Lung (tissue), 12 donors: ENCODE results near the gene FHAD1. TPM values are rescaled to one million over a fixed set of nuclear protein-coding genes. Genes with fewer than 3 reads are reported as not detected.

Source experiments
- ATAC-seq: fragments of 200-7000 bp; cut with Tn5 transposase; one replicate; pipeline ENCODE4 v1.9.1; 2020; ENCODE audit warnings: moderate number of reproducible peaks; ENCODE audit not compliant: insufficient read depth, low FRiP score
- DNase-seq, 3 donors: peaks; one replicate each; pipeline ENCODE4 v3.0.0-alpha.2; 2013 to 2017
- H3K27ac ChIP-seq, 2 donors: one replicate each; pipeline ENCODE4 v1.5.1; 2013; ENCODE audit warnings: mild to moderate bottlenecking in 2 of 2, moderate library complexity in 2 of 2, control low read depth in 1 of 2, inconsistent platforms in 1 of 2, low read depth in 1 of 2, low read length in 1 of 2
- H3K27me3 ChIP-seq, 3 donors: one replicate each; pipeline ENCODE4 v1.5.1; 2013; ENCODE audit warnings: low read length in 2 of 3; ENCODE audit not compliant: control insufficient read depth in 3 of 3, insufficient read depth in 3 of 3
- H3K36me3 ChIP-seq, 4 donors: one replicate each; pipeline ENCODE4 v1.5.1; 2013; ENCODE audit warnings: low read length in 4 of 4, mild to moderate bottlenecking in 1 of 4, moderate library complexity in 1 of 4; ENCODE audit not compliant: control insufficient read depth in 4 of 4, insufficient read depth in 4 of 4
- H3K4me1 ChIP-seq, 5 donors: one replicate each; pipeline ENCODE4 v1.5.1; 2013; ENCODE audit warnings: low read length in 5 of 5, mild to moderate bottlenecking in 2 of 5, moderate library complexity in 1 of 5; ENCODE audit not compliant: control insufficient read depth in 5 of 5, insufficient read depth in 5 of 5
- H3K4me3 ChIP-seq: one replicate; pipeline ENCODE4 v1.5.1; 2013; ENCODE audit warnings: mild to moderate bottlenecking, control low read depth, moderate library complexity
- H3K9ac ChIP-seq, 2 donors: one replicate each; pipeline ENCODE4 v1.5.1; 2013; ENCODE audit warnings: low read length in 2 of 2, control low read depth in 1 of 2; ENCODE audit not compliant: insufficient read depth in 1 of 2
- H3K9me3 ChIP-seq, 4 donors: one replicate each; pipeline ENCODE4 v1.5.1; 2013; ENCODE audit warnings: low read length in 3 of 4, mild to moderate bottlenecking in 1 of 4, moderate library complexity in 1 of 4; ENCODE audit not compliant: control insufficient read depth in 4 of 4, insufficient read depth in 3 of 4
- WGBS, 2 donors: extraction: QIAGEN DNeasy Blood & Tissue Kit; methylation state at CpG; one replicate each; pipeline ENCODE4 v1.1.7; 2013; 5-methylcytosine and 5-hydroxymethylcytosine counted together
- polyA plus RNA-seq, 2 donors: library from polyadenylated mRNA; stranded (reverse); fragments of 200-250 nt; gene quantifications; one replicate each; pipeline ENCODE4 v1.2.1, GENCODE V29; 2013
- total RNA-seq, 2 donors: library from RNA; depleted of rRNA in 1 of 2; stranded (reverse); fragments of >200 nt in 1 of 2; gene quantifications; one replicate each; pipeline ENCODE4 v1.2.1, GENCODE V29; 2014 to 2021
- TF ChIP-seq, protein P1 (sequence below): IDR thresholded peaks from 2 replicates; pipeline ENCODE4 v1.5.1; 2012; ENCODE audit warnings: mild to moderate bottlenecking; ENCODE audit errors: control extremely low read depth, extremely low read depth
- donor health status: control.
- donor health status: control.
- donor health status: Bipolar disorder and iron deficiency.
- donor health status: healthy.
- donor health status: DM: yes; HTN: yes; CAD: no.

The FHAD1 gene
- total and polyA plus RNA-seq, 4 donors, result 4.4 to 25.9 (median 9.2) TPM

- TF ChIP-seq, protein P1, sequence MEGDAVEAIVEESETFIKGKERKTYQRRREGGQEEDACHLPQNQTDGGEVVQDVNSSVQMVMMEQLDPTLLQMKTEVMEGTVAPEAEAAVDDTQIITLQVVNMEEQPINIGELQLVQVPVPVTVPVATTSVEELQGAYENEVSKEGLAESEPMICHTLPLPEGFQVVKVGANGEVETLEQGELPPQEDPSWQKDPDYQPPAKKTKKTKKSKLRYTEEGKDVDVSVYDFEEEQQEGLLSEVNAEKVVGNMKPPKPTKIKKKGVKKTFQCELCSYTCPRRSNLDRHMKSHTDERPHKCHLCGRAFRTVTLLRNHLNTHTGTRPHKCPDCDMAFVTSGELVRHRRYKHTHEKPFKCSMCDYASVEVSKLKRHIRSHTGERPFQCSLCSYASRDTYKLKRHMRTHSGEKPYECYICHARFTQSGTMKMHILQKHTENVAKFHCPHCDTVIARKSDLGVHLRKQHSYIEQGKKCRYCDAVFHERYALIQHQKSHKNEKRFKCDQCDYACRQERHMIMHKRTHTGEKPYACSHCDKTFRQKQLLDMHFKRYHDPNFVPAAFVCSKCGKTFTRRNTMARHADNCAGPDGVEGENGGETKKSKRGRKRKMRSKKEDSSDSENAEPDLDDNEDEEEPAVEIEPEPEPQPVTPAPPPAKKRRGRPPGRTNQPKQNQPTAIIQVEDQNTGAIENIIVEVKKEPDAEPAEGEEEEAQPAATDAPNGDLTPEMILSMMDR, result no peak
- Histone ChIP-seq H3K27ac (no peak overlapping the region), H3K4me3 (no peak overlapping the region), H3K4me1 (peaks cover 0 to 16% (median 6%) of the 10 kb centered on the region in 5 donors), H3K9me3 (no peaks in the 10 kb centered on the region), H3K27me3 (no peaks in the 10 kb centered on the region), H3K36me3 (peaks cover 0 to 21% (median 0%) of the 10 kb centered on the region in 4 donors), H3K9ac (no peak overlapping the region)
- DNase-seq (no peak), ATAC-seq (no peak)
- WGBS, 2 donors, result 97 to 99% methylated on average over 8 of the region's 8 CpGs
These were observed 175.8 kb downstream of the FHAD1 start for GRCh38 chr1:15422871-15423270.

- ATAC-seq (no peak), DNase-seq (no peak)
- H3K9ac ChIP-seq, result no peak overlapping the region
- no peak overlapping the region for H3K27ac ChIP-seq
- H3K4me1 ChIP-seq, result peaks cover 0 to 16% (median 6%) of the 10 kb centered on the region in 5 donors
- H3K9me3 ChIP-seq, result no peaks in the 10 kb centered on the region
- H3K36me3 ChIP-seq, result peaks cover 0 to 25% (median 0%) of the 10 kb centered on the region in 4 donors
- 92 to 94% methylated on average over 11 of the region's 11 CpGs for WGBS, 2 donors
- no peak overlapping the region for H3K4me3 ChIP-seq
- TF ChIP-seq, protein P1, result no peak
- H3K27me3 ChIP-seq, result no peaks in the 10 kb centered on the region
These were observed 176.5 kb downstream of the FHAD1 start for GRCh38 chr1:15423355-15424077.

- 67 to 80% methylated on average over 13 of the region's 13 CpGs for WGBS, 2 donors
- H3K9ac ChIP-seq, result no peak overlapping the region
- H3K36me3 ChIP-seq, result peaks cover 0 to 28% (median 0%) of the 10 kb centered on the region in 4 donors
- no peaks in the 10 kb centered on the region for H3K27me3 ChIP-seq
- ATAC-seq (no peak), DNase-seq (peak in 2 of 3 donors; percentile 52 to 53)
- H3K9me3 ChIP-seq, result no peaks in the 10 kb centered on the region
- peak overlapping the region in 1 of 2 donors; percentile 16 for H3K27ac ChIP-seq
- H3K4me1 ChIP-seq, result peaks cover 0 to 16% (median 2%) of the 10 kb centered on the region in 5 donors
- H3K4me3 ChIP-seq, result no peak overlapping the region
- TF ChIP-seq, protein P1, result no peak
These were observed 177.2 kb downstream of the FHAD1 start for GRCh38 chr1:15424146-15424667.
